Measurements from ENCODE around the gene SPDYE17. TPM values are rescaled to one million over a fixed set of nuclear protein-coding genes. Genes with fewer than 3 reads are reported as not detected.
"Not testable (repeated sequence)": the region's sequence is repeated elsewhere in the genome, so short reads cannot be mapped to it uniquely, and the experiment has no call there.

Gene SPDYE17
- total and polyA plus RNA-seq, 2 of the 4 experiments (the other 2 are of a cell fraction): not detected

DNA sequence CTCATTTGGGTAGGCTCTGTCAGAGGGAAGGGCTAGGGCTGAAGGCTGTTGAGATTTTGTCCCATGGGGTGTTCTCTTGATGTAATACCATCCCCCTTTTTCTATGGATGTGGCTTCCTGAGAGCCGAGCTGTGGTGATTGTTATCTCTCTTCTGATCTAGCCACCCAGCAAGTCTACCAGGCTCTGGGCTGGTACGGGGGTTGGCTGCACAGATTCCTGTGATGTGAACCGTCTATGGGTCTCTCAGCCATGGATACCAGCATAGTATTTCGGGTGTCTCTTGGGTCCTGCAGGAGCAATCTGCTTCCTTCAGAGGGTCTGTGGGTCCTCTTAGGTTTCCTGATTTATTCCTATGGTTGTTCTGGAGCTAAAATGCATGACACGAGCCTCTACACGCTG lies 38.9 kb upstream of the SPDYE17 start:
- H3K23ac ChIP-seq (ENCODE audit: low read depth, low read length); BruUV-seq (replicated peaks); H4K20me1 ChIP-seq (ENCODE audit: insufficient read depth, low read length); H3K4me1 ChIP-seq (ENCODE audit: control insufficient read depth, insufficient read depth, low read length); H2AFZ ChIP-seq (replicated peaks; ENCODE audit: low read length, poor library complexity); H2AK9ac ChIP-seq (replicated peaks; ENCODE audit: low read depth, low read length, poor library complexity); intact Hi-C loops (cut with micrococcal nuclease); H3K4me2 ChIP-seq (ENCODE audit: low read depth, low read length); DNase-seq; H4K91ac ChIP-seq (ENCODE audit: insufficient read depth, low read depth, low read length); H3K18ac ChIP-seq (ENCODE audit: low read depth, low read length); POLR2A ChIA-PET (ENCODE audit: unreplicated experiment); H3K9me1 ChIP-seq (ENCODE audit: insufficient read depth, low read length); H2BK15ac ChIP-seq (ENCODE audit: low read depth, low read length); ATAC-seq (ENCODE audit: low read depth); H4K5ac ChIP-seq (ENCODE audit: low read depth, low read length); H2AK5ac ChIP-seq (ENCODE audit: low read depth, low read length); H3K27me3 ChIP-seq (ENCODE audit: control insufficient read depth, insufficient read depth, low read length); H2BK20ac ChIP-seq (ENCODE audit: low read depth, low read length); in situ Hi-C loops (cut with MboI; ENCODE audit: low sequenced_read_pairs); H3K4ac ChIP-seq (ENCODE audit: low read depth, low read length); H3K27ac ChIP-seq (ENCODE audit: insufficient read depth, low read length); CTCF ChIA-PET; H4K8ac ChIP-seq (ENCODE audit: low read depth in 2 of 2, low read length in 2 of 2); H3K14ac ChIP-seq (replicated peaks; ENCODE audit: low read depth, low read length); H2BK120ac ChIP-seq (ENCODE audit: low read depth, low read length); H2BK5ac ChIP-seq (ENCODE audit: low read depth, low read length, poor library complexity, severe bottlenecking); H3K4me3 ChIP-seq (ENCODE audit: insufficient read depth, low read depth, low read length); H3K56ac ChIP-seq (ENCODE audit: extremely low read depth, insufficient read depth, low read length); H3K79me1 ChIP-seq (ENCODE audit: low read depth in 1 of 2, low read length in 2 of 2); H3K9ac ChIP-seq (ENCODE audit: low read depth, low read length); H3K9me3 ChIP-seq (ENCODE audit: control insufficient read depth, insufficient read depth, low read length); H3K36me3 ChIP-seq (ENCODE audit: control insufficient read depth, insufficient read depth, low read length); dilution Hi-C loops (cut with HindIII; ENCODE audit: low sequenced_read_pairs, unreplicated experiment): not testable (repeated sequence)
- no CpG with 5 or more reads among the region's 6 CpGs for WGBS, 2 experiments (ENCODE audit: extremely low coverage in 2 of 2, insufficient read length in 1 of 2)

DNA sequence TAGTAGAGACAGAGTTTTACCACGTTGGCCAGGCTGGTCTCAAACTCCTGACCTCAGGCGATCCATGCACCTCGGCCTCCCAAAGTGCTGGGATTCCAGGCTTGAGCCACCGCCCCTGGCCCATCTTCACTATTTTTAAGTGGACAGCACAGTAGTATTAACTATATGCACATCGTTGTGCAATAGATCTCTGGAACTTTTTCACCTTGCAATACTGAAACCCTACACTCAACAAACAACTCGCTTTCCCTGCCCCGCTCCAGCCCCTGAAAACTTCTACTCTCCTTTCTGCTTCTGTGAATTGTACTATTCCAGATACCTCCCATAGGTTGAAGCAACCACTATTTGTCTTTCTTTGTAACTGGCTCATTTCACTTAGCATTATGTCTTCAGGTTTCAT lies 33.7 kb upstream of the SPDYE17 start:
- H3K79me1 ChIP-seq (ENCODE audit: low read depth in 1 of 2, low read length in 2 of 2); H3K36me3 ChIP-seq (ENCODE audit: control insufficient read depth, insufficient read depth, low read length); H3K9me1 ChIP-seq (ENCODE audit: insufficient read depth, low read length); H3K4me2 ChIP-seq (ENCODE audit: low read depth, low read length); H2AK9ac ChIP-seq (replicated peaks; ENCODE audit: low read depth, low read length, poor library complexity); H3K14ac ChIP-seq (replicated peaks; ENCODE audit: low read depth, low read length); dilution Hi-C loops (cut with HindIII; ENCODE audit: low sequenced_read_pairs, unreplicated experiment); H2AK5ac ChIP-seq (ENCODE audit: low read depth, low read length); CTCF ChIA-PET; H3K9me3 ChIP-seq (ENCODE audit: control insufficient read depth, insufficient read depth, low read length); H2BK20ac ChIP-seq (ENCODE audit: low read depth, low read length); H3K27ac ChIP-seq (ENCODE audit: insufficient read depth, low read length); in situ Hi-C loops (cut with MboI; ENCODE audit: low sequenced_read_pairs); DNase-seq; H3K18ac ChIP-seq (ENCODE audit: low read depth, low read length); H3K4ac ChIP-seq (ENCODE audit: low read depth, low read length); H3K23ac ChIP-seq (ENCODE audit: low read depth, low read length); H2BK5ac ChIP-seq (ENCODE audit: low read depth, low read length, poor library complexity, severe bottlenecking); H2AFZ ChIP-seq (replicated peaks; ENCODE audit: low read length, poor library complexity); H3K56ac ChIP-seq (ENCODE audit: extremely low read depth, insufficient read depth, low read length); ATAC-seq (ENCODE audit: low read depth); H4K8ac ChIP-seq (ENCODE audit: low read depth in 2 of 2, low read length in 2 of 2); H4K5ac ChIP-seq (ENCODE audit: low read depth, low read length); BruUV-seq (replicated peaks); H3K27me3 ChIP-seq (ENCODE audit: control insufficient read depth, insufficient read depth, low read length); H3K9ac ChIP-seq (ENCODE audit: low read depth, low read length); intact Hi-C loops (cut with micrococcal nuclease); H4K91ac ChIP-seq (ENCODE audit: insufficient read depth, low read depth, low read length); H3K4me3 ChIP-seq (ENCODE audit: insufficient read depth, low read depth, low read length); H3K4me1 ChIP-seq (ENCODE audit: control insufficient read depth, insufficient read depth, low read length); POLR2A ChIA-PET (ENCODE audit: unreplicated experiment); H4K20me1 ChIP-seq (ENCODE audit: insufficient read depth, low read length); H2BK15ac ChIP-seq (ENCODE audit: low read depth, low read length); H2BK120ac ChIP-seq (ENCODE audit: low read depth, low read length): not testable (repeated sequence)
- 90% methylated on average over 4 of the region's 7 CpGs; no CpG with 5 or more reads in 1 of the 2 experiments for WGBS, 2 experiments (ENCODE audit: extremely low coverage in 2 of 2, insufficient read length in 1 of 2)

All from IMR-90 (cell line).